ENCODE measurements around the gene CYP3A7.
"Not testable (repeated sequence)": the region's sequence is repeated elsewhere in the genome, so short reads cannot be mapped to it uniquely, and the experiment has no call there.

The CYP3A7 gene

GRCh38 chr7:99709838-99710578 lies 25.0 kb downstream of the CYP3A7 start:
- TF ChIP-seq CTCF (conservative IDR thresholded peaks at IDR 0.05; ENCODE audit: low read depth, low read length), result no peak
- Histone ChIP-seq H3K27me3 (ENCODE audit: insufficient read depth, low read depth) (no peaks in the 10 kb centered on the region), H3K79me2 (ENCODE audit: insufficient read depth, low read depth) (no peaks in the 10 kb centered on the region), H3K9ac (no peak overlapping the region), H3K27ac (no peak overlapping the region), H2AFZ (ENCODE audit: low read depth) (no peak overlapping the region), H3K36me3 (ENCODE audit: insufficient read depth) (no peaks in the 10 kb centered on the region), H3K4me2 (no peak overlapping the region), H4K20me1 (ENCODE audit: insufficient read depth) (no peaks in the 10 kb centered on the region), H3K4me3 (IDR thresholded peaks at IDR 0.05; ENCODE audit: insufficient read depth, low read depth, low read length) (no peak overlapping the region), H3K4me1 (ENCODE audit: low read depth, poor library complexity, severe bottlenecking) (no peaks in the 10 kb centered on the region)

- H3K4me1 ChIP-seq (ENCODE audit: low read depth, poor library complexity, severe bottlenecking), result no peaks in the 10 kb centered on the region
- H3K27me3 ChIP-seq (ENCODE audit: insufficient read depth, low read depth), result no peaks in the 10 kb centered on the region
- no peak overlapping the region for H2AFZ ChIP-seq (ENCODE audit: low read depth)
- TF ChIP-seq CTCF (conservative IDR thresholded peaks at IDR 0.05; ENCODE audit: low read depth, low read length), result no peak
- H3K4me3 ChIP-seq (IDR thresholded peaks at IDR 0.05; ENCODE audit: insufficient read depth, low read depth, low read length), result no peak overlapping the region
- no peak overlapping the region for H3K9ac ChIP-seq
- H3K79me2 ChIP-seq (ENCODE audit: insufficient read depth, low read depth), result no peaks in the 10 kb centered on the region
- H3K4me2 ChIP-seq, result no peak overlapping the region
- no peak overlapping the region for H3K27ac ChIP-seq
- H3K36me3 ChIP-seq (ENCODE audit: insufficient read depth), result no peaks in the 10 kb centered on the region
- H4K20me1 ChIP-seq (ENCODE audit: insufficient read depth), result no peaks in the 10 kb centered on the region
These were observed 25.7 kb downstream of the CYP3A7 start for GRCh38 chr7:99709260-99709659.

GRCh38 chr7:99707096-99707495 lies 27.9 kb downstream of the CYP3A7 start:
- no peaks in the 10 kb centered on the region for H3K36me3 ChIP-seq (ENCODE audit: insufficient read depth)
- no peaks in the 10 kb centered on the region for H3K4me1 ChIP-seq (ENCODE audit: low read depth, poor library complexity, severe bottlenecking)

GRCh38 chr7:99699946-99700345 lies 35.0 kb downstream of the CYP3A7 start:
- Histone ChIP-seq H3K36me3 (ENCODE audit: insufficient read depth) (no peaks in the 10 kb centered on the region), H3K27ac (no peak overlapping the region)
- TF ChIP-seq CTCF (conservative IDR thresholded peaks at IDR 0.05; ENCODE audit: low read depth, low read length), result no peak

More at GRCh38 chr7:99707096-99707495, 27.9 kb downstream of the CYP3A7 start:
- no peak for TF ChIP-seq CTCF (conservative IDR thresholded peaks at IDR 0.05; ENCODE audit: low read depth, low read length)
- Histone ChIP-seq H2AFZ (ENCODE audit: low read depth) (no peak overlapping the region), H3K4me2 (no peak overlapping the region), H4K20me1 (ENCODE audit: insufficient read depth) (no peaks in the 10 kb centered on the region), H3K79me2 (ENCODE audit: insufficient read depth, low read depth) (no peaks in the 10 kb centered on the region), H3K27ac (no peak overlapping the region), H3K27me3 (ENCODE audit: insufficient read depth, low read depth) (no peaks in the 10 kb centered on the region), H3K9ac (no peak overlapping the region), H3K4me3 (IDR thresholded peaks at IDR 0.05; ENCODE audit: insufficient read depth, low read depth, low read length) (no peak overlapping the region)

GRCh38 chr7:99698867-99699730 lies 35.9 kb downstream of the CYP3A7 start:
- H3K27me3 ChIP-seq (ENCODE audit: insufficient read depth, low read depth); H3K4me1 ChIP-seq (ENCODE audit: low read depth, poor library complexity, severe bottlenecking); H3K9ac ChIP-seq; H3K79me2 ChIP-seq (ENCODE audit: insufficient read depth, low read depth); H3K4me2 ChIP-seq; H2AFZ ChIP-seq (ENCODE audit: low read depth); H4K20me1 ChIP-seq (ENCODE audit: insufficient read depth); H3K4me3 ChIP-seq (IDR thresholded peaks at IDR 0.05; ENCODE audit: insufficient read depth, low read depth, low read length); H3K36me3 ChIP-seq (ENCODE audit: insufficient read depth); H3K27ac ChIP-seq: not testable (repeated sequence)

More at GRCh38 chr7:99699946-99700345, 35.0 kb downstream of the CYP3A7 start:
- H2AFZ ChIP-seq (ENCODE audit: low read depth), result no peak overlapping the region
- H3K27me3 ChIP-seq (ENCODE audit: insufficient read depth, low read depth), result no peaks in the 10 kb centered on the region
- H3K4me3 ChIP-seq (IDR thresholded peaks at IDR 0.05; ENCODE audit: insufficient read depth, low read depth, low read length), result no peak overlapping the region
- no peaks in the 10 kb centered on the region for H4K20me1 ChIP-seq (ENCODE audit: insufficient read depth)
- no peaks in the 10 kb centered on the region for H3K79me2 ChIP-seq (ENCODE audit: insufficient read depth, low read depth)
- H3K4me2 ChIP-seq, result no peak overlapping the region
- no peaks in the 10 kb centered on the region for H3K4me1 ChIP-seq (ENCODE audit: low read depth, poor library complexity, severe bottlenecking)
- H3K9ac ChIP-seq, result no peak overlapping the region
